OCI-LY3 (cell line): Measurements from ENCODE around the gene FAM3C.
"Not testable (repeated sequence)": the region's sequence is repeated elsewhere in the genome, so short reads cannot be mapped to it uniquely, and the experiment has no call there.

Experiments used
- H2AFZ ChIP-seq: fragments of 200-600, 300-600 bp; shearing (Covaris generic); 2 replicates; pipeline ENCODE4 v1.6.0; 2014; ENCODE audit warnings: antibody characterized with exemption, low read depth, low read length
- H3K27ac ChIP-seq: fragments of 200-600, 300-600 bp; sonication (generic); 2 replicates; pipeline ENCODE4 v1.5.1; 2014; ENCODE audit warnings: mild to moderate bottlenecking, low read length, moderate library complexity, mixed read lengths
- H3K27me3 ChIP-seq: fragments of 200-600, 300-600 bp; sonication (generic); 2 replicates; pipeline ENCODE4 v1.6.1; 2014; ENCODE audit warnings: low read depth, low read length, mixed read lengths
- H3K36me3 ChIP-seq: fragments of 200-600, 300-600 bp; sonication (generic); replicated peaks from 2 replicates; pipeline ENCODE3; 2014; ENCODE audit warnings: low read depth, low read length, mixed read lengths
- H3K4me1 ChIP-seq: fragments of 300-600, 200-600 bp; sonication (generic); 2 replicates; pipeline ENCODE4 v1.6.1; 2014; ENCODE audit warnings: low read length, mixed read lengths
- H3K4me2 ChIP-seq: fragments of 200-600, 300-600 bp; sonication (generic); 2 replicates; pipeline ENCODE4 v1.6.1; 2014; ENCODE audit warnings: low read length, mixed read lengths
- H3K4me3 ChIP-seq: fragments of 300-600, 200-600 bp; sonication (generic); 2 replicates; pipeline ENCODE4 v1.5.1; 2014; ENCODE audit warnings: antibody characterized with exemption, mild to moderate bottlenecking, low read length, moderate library complexity
- H3K79me2 ChIP-seq: fragments of 300-600, 200-600 bp; shearing (Covaris generic); 2 replicates; pipeline ENCODE4 v1.6.1; 2014; ENCODE audit warnings: mild to moderate bottlenecking, low read length, mixed read lengths
- H3K9ac ChIP-seq: fragments of 300-600, 200-600 bp; shearing (Covaris generic); 2 replicates; pipeline ENCODE4 v1.6.0; 2014; ENCODE audit warnings: mild to moderate bottlenecking, low read length, moderate library complexity
- H3K9me3 ChIP-seq: fragments of 200-600, 300-600 bp; shearing (Covaris generic); 2 replicates; pipeline ENCODE4 v1.6.1; 2014; ENCODE audit warnings: low read length, mixed read lengths; ENCODE audit not compliant: insufficient read depth
- H4K20me1 ChIP-seq: fragments of 200-600, 300-600 bp; sonication (generic); 2 replicates; pipeline ENCODE4 v1.6.1; 2016; ENCODE audit warnings: low read length, mixed read lengths; ENCODE audit not compliant: insufficient read depth
- CTCF ChIP-seq: fragments of 200-600, 300-600 bp; sonication (generic); IDR thresholded peaks from 2 replicates; pipeline ENCODE4 v1.5.1; 2014; ENCODE audit warnings: antibody characterized with exemption, low read length, low read depth
- EZH2phosphoT487 ChIP-seq: fragments of 200-600 bp; shearing (Covaris generic); IDR thresholded peaks from 2 replicates; pipeline ENCODE4 v1.6.1; 2018; ENCODE audit warnings: antibody characterized with exemption, mixed run types, low read depth

Gene FAM3C

GRCh38 chr7:121328508-121329190, 67.5 kb downstream of the FAM3C start, which contains the start of gene WNT16:
WNT16 (plus strand) TSS chr7:121329000; CDS start chr7:121329293, 293 bp downstream.
- H3K9me3 ChIP-seq: no peaks in the 10 kb centered on the region
- no peaks in the 10 kb centered on the region for H3K79me2 ChIP-seq
- H4K20me1 ChIP-seq: no peaks in the 10 kb centered on the region
- no peaks in the 10 kb centered on the region for H3K4me1 ChIP-seq
- peak within 1 kb of the TSS; percentile 48 for H3K9ac ChIP-seq
- TF ChIP-seq CTCF: no peak
- TF ChIP-seq EZH2phosphoT487: no peak
- H3K36me3 ChIP-seq: no peaks in the 10 kb centered on the region
- peaks cover 31% of the 10 kb centered on the region for H3K27me3 ChIP-seq
- peak within 1 kb of the TSS; percentile 99 for H3K4me2 ChIP-seq
- H3K4me3 ChIP-seq: peak within 1 kb of the TSS; percentile 81
- peak within 1 kb of the TSS; percentile 89 for H2AFZ ChIP-seq
- H3K27ac ChIP-seq: no peak within 1 kb of the TSS

- Histone ChIP-seq H3K4me2 (no peak overlapping the region), H3K4me1 (no peaks in the 10 kb centered on the region), H3K9ac (no peak overlapping the region), H3K27ac (no peak overlapping the region), H2AFZ (no peak overlapping the region), H3K36me3 (no peaks in the 10 kb centered on the region), H4K20me1 (no peaks in the 10 kb centered on the region), H3K9me3 (no peaks in the 10 kb centered on the region), H3K27me3 (peaks cover 31% of the 10 kb centered on the region), H3K79me2 (no peaks in the 10 kb centered on the region), H3K4me3 (no peak overlapping the region)
- no peak for TF ChIP-seq CTCF
These were observed 68.4 kb downstream of the FAM3C start for GRCh38 chr7:121327671-121328070.

GRCh38 chr7:121323515-121324302, 72.4 kb downstream of the FAM3C start:
- Histone ChIP-seq H3K4me1 (no peaks in the 10 kb centered on the region), H3K36me3 (no peaks in the 10 kb centered on the region), H3K27me3 (peaks cover 4% of the 10 kb centered on the region; the same call in 1 of the 2 replicates), H3K4me2 (no peak overlapping the region), H3K4me3 (no peak overlapping the region), H3K27ac (no peak overlapping the region), H4K20me1 (no peaks in the 10 kb centered on the region), H3K79me2 (no peaks in the 10 kb centered on the region), H3K9me3 (no peaks in the 10 kb centered on the region), H3K9ac (no peak overlapping the region), H2AFZ (no peak overlapping the region)
- no peak for TF ChIP-seq CTCF

- no peak overlapping the region for H2AFZ ChIP-seq
- H3K27ac ChIP-seq: no peak overlapping the region
- no peaks in the 10 kb centered on the region for H3K4me1 ChIP-seq
- H3K9me3 ChIP-seq: no peaks in the 10 kb centered on the region
- no peak for TF ChIP-seq CTCF
- TF ChIP-seq EZH2phosphoT487: no peak
- H3K36me3 ChIP-seq: no peaks in the 10 kb centered on the region
- H3K79me2 ChIP-seq: no peaks in the 10 kb centered on the region
- H3K27me3 ChIP-seq: no peaks in the 10 kb centered on the region
- no peaks in the 10 kb centered on the region for H4K20me1 ChIP-seq
- no peak overlapping the region for H3K4me3 ChIP-seq
- no peak overlapping the region for H3K4me2 ChIP-seq
- H3K9ac ChIP-seq: no peak overlapping the region
These were observed 73.6 kb downstream of the FAM3C start for GRCh38 chr7:121322460-121322859.

DNA sequence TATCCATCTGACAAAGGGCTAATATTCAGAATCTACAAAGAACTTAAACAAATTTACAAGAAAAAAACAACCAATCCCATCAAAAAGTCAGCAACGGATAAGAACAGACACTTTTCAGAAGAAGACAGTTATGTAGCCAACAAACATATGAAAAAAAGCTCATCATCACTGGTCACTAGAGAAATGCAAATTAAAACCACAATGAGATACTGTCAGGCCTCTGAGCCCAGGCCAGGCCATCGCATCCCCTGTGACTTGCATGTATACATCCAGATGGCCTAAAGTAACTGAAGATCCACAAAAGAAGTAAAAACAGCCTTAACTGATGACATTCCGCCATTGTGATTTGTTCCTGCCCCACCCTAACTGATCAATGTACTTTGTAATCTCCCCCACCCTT, 80.9 kb downstream of the FAM3C start:
- not testable (repeated sequence) for H3K27me3 ChIP-seq, H3K36me3 ChIP-seq, H2AFZ ChIP-seq, H3K9ac ChIP-seq, H3K79me2 ChIP-seq, H3K4me3 ChIP-seq, H3K27ac ChIP-seq, H3K4me2 ChIP-seq, H4K20me1 ChIP-seq, H3K9me3 ChIP-seq
- H3K4me1 ChIP-seq: peaks cover 22% of the 10 kb centered on the region
